Heart left ventricle (tissue), 16 donors: ENCODE measurements around the gene CRISPLD2. TPM values are rescaled to one million over a fixed set of nuclear protein-coding genes. Genes with fewer than 3 reads are reported as not detected.

Experiments
- ATAC-seq, 4 donors: fragments of 200-7000 bp; cut with Tn5 transposase; one replicate each; pipeline ENCODE4 v1.9.1; 2020 to 2022; ENCODE audit warnings: moderate library complexity in 4 of 4, mild to moderate bottlenecking in 3 of 4, moderate number of reproducible peaks in 1 of 4
- DNase-seq, 5 donors: peaks; one replicate each; pipeline ENCODE4 v3.0.0-alpha.2; 2020
- H3K27ac ChIP-seq, 12 donors: fragments of 200-600 bp; sonication (generic) in 4 of 12; one replicate each; pipeline versions ENCODE4 v1.5.0 to v1.8.0; 2016 to 2022; ENCODE audit warnings: mild to moderate bottlenecking in 2 of 12
- H3K27me3 ChIP-seq, 9 donors: fragments of 200-600 bp; sonication (generic) in 2 of 9; one replicate each; pipeline versions ENCODE4 v1.5.1 to v1.8.0; 2016 to 2022; ENCODE audit warnings: mild to moderate bottlenecking in 3 of 9
- H3K36me3 ChIP-seq, 9 donors: fragments of 200-600 bp; sonication (generic) in 2 of 9; one replicate each; pipeline versions ENCODE4 v1.5.0 to v1.8.0; 2018 to 2022; ENCODE audit warnings: mild to moderate bottlenecking in 2 of 9
- H3K4me1 ChIP-seq, 12 donors: fragments of 200-600 bp; sonication (generic) in 4 of 12; one replicate each; pipeline versions ENCODE4 v1.5.0 to v1.8.0; 2016 to 2022; ENCODE audit warnings: mild to moderate bottlenecking in 3 of 12
- H3K4me3 ChIP-seq, 12 donors: fragments of 200-600 bp; sonication (generic) in 4 of 12; one replicate each; pipeline versions ENCODE4 v1.5.0 to v1.8.0; 2017 to 2022; ENCODE audit warnings: mild to moderate bottlenecking in 9 of 12, moderate library complexity in 4 of 12
- H3K9me3 ChIP-seq, 12 donors: fragments of 200-600 bp; sonication (generic) in 4 of 12; one replicate each; pipeline versions ENCODE4 v1.5.0 to v1.8.0; 2016 to 2022; ENCODE audit warnings: mild to moderate bottlenecking in 1 of 12
- POLR2A ChIP-seq, 2 donors: fragments of 450-650 bp; IDR thresholded peaks; one replicate each; pipeline ENCODE4 v1.6.1; 2017; ENCODE audit warnings: antibody characterized with exemption in 2 of 2, mild to moderate bottlenecking in 2 of 2, moderate library complexity in 2 of 2
- WGBS, 4 donors: extraction: QIAGEN DNeasy Blood & Tissue Kit in 2 of 4; methylation state at CpG; one replicate each; pipeline versions ENCODE4 v1.1.5 to v1.1.7; 2013 to 2018; 5-methylcytosine and 5-hydroxymethylcytosine counted together
- intact Hi-C, 10 donors: fragments of 100-400 bp; cut with DNase I; formaldehyde crosslinking; loops; one replicate each; pipeline versions ENCODE4 v1.11.1 to v1.14.2; 2022
- polyA plus RNA-seq, 2 donors: library from polyadenylated mRNA; stranded (reverse); fragments of 200-250 nt; gene quantifications; one replicate each; pipeline ENCODE4 v1.2.3, GENCODE V29; 2013
- total RNA-seq, 9 donors: library from RNA; depleted of rRNA in 2 of 9; stranded (reverse); fragments of >200 nt in 2 of 9; fragmentation: NEBNext Ultra II Directional in 3 of 9; extraction: Animal tissue kit (Norgen Biotek cat#: 25700) in 3 of 9; gene quantifications; one replicate each; pipeline versions ENCODE4 v1.1.0 to v1.2.4, GENCODE V29; 2016 to 2023
- TF ChIP-seq, protein P1 (sequence below), 12 donors: fragments of 200-600 bp; sonication (generic) in 4 of 12; IDR thresholded peaks; one replicate each; pipeline versions ENCODE4 v1.5.0 to v1.8.0; 2018 to 2022; ENCODE audit warnings: antibody characterized with exemption in 12 of 12, mild to moderate bottlenecking in 5 of 12
- donor health status: ischemic (EF 13 %, LVEDD 7.1; RV severe dilation, severe dysfunction).
- donor health status: healthy with polysubstance abuse.
- donor health status: DM: no; HTN: yes; CAD: no.
- donor health status: DM: no; HTN: no; CAD: no.
- donor health status: ischemic (EF 25% LVEDD 6.9; RV normal size, moderate dysfunction).
- donor health status: ischemic (EF 25% LVEDD 5.7; RV mildly dilated, moderate dysfunction).
- donor health status: healthy.
- donor health status: DM: yes; HTN: yes; CAD: no.
- donor health status: ischemic (EF 35%, LVEDD 5.7; RV mildly dilated, moderate dysfunction).
- donor health status: nonischemic (EF 11% LVEDD 7.7; RV severe dilation, severe dysfunction).
- donor health status: DM: yes; HTN: yes; CAD: no.
- donor health status: PGD.
- donor health status: ischemic (EF 29% LVEDD 5.4; RV normal size, mild dysfunction).
- donor health status: nonischemic (EF 23%, LVEDD 6.1; RV moderate dilation, normal function).

Gene CRISPLD2
- total and polyA plus RNA-seq, 11 donors, result 8.0 to 153 (median 12.9) TPM

DNA sequence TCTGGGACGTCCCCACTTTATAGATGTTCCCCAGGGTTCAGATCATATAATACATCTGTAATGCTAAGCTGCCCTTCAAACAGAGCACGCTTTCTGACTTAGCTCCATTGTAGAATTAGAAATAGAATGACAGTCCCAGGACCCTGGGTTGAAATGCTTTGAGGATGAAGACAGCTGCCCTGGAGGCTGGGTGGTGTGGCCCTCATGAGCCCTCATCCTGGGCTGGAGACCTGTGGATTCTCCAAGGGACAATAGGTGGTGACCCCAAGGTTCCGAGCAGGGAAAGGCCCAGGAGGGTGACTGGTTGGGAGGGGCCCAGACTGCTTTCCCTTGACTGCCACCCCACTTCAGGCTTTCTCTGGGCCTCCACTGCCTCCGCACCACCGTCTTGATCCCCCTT lies 59.0 kb downstream of the CRISPLD2 start:
- DNase-seq, result peak in 1 of 5 donors; percentile 24
- H3K27ac ChIP-seq, result no peak overlapping the region

DNA sequence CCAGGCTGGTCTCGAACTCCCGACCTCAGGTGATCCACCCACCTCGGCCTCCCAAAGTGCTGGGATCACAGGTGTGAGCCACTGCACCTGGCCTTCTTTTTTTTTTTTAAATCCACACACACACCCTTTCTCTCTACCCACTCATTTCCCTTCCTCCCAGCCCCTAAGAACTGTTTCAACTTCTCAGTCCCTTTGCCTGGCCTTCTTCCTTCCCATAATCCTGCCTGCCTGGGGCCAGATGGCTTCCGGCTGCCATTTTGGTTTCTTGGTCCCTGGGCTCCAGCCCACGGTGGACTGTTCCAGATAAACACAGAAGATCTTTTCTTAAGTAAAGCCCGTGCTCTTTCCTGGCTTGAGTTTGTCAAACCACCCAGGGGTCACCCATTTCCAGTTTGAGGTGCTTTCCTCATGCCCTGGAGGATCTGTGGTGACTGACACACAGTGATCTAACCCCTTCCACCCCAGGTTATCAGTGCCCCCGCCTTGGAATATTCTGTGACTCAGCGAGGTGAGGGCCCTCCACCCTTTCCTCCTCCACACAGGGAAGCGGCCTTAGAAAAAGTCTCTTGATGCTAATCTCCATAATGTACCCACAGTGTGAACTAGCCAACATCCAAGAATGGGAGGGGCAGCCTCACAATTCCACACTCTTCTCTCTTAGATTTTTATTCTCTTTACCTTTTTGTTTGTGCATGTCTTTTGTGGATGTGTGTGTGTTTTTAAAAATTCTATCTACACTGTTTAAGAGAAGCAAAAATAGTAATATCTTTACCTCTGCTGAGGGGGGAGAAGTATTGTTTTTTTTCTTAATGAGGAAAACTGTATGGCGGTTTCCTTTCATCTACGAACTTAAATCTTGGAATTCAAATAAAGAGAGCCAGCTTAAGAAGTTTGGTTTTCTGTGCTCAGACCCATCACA lies 60.0 kb downstream of the CRISPLD2 start:
- no peak overlapping the region for H3K27ac ChIP-seq
- DNase-seq (peak in 1 of 5 donors; percentile 7), ATAC-seq (peak in 1 of 4 donors; percentile 38)
- peaks cover 0 to 25% (median 9%) of the 10 kb centered on the region in 12 donors for H3K4me1 ChIP-seq
- intact Hi-C loops, result loop anchor here in 1 of 10 donors (5.0 kb wide), 1 partner anchor 43 kb away; no protein-coding TSS in a partner anchor
- no peak overlapping the region for H3K4me3 ChIP-seq
- H3K36me3 ChIP-seq, result peaks cover 0 to 32% (median 8%) of the 10 kb centered on the region in 9 donors
- 74 to 78% (median 77%) methylated on average over 11 of the region's 11 CpGs for WGBS, 4 donors
- H3K27me3 ChIP-seq, result no peaks in the 10 kb centered on the region
- no peak for TF ChIP-seq POLR2A (IDR thresholded peaks at IDR 0.05)
- TF ChIP-seq, protein P1, sequence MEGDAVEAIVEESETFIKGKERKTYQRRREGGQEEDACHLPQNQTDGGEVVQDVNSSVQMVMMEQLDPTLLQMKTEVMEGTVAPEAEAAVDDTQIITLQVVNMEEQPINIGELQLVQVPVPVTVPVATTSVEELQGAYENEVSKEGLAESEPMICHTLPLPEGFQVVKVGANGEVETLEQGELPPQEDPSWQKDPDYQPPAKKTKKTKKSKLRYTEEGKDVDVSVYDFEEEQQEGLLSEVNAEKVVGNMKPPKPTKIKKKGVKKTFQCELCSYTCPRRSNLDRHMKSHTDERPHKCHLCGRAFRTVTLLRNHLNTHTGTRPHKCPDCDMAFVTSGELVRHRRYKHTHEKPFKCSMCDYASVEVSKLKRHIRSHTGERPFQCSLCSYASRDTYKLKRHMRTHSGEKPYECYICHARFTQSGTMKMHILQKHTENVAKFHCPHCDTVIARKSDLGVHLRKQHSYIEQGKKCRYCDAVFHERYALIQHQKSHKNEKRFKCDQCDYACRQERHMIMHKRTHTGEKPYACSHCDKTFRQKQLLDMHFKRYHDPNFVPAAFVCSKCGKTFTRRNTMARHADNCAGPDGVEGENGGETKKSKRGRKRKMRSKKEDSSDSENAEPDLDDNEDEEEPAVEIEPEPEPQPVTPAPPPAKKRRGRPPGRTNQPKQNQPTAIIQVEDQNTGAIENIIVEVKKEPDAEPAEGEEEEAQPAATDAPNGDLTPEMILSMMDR (IDR thresholded peaks at IDR 0.05), result no peak
- H3K9me3 ChIP-seq, result no peaks in the 10 kb centered on the region

More for the DNA sequence above, 59.0 kb downstream of the CRISPLD2 start:
- intact Hi-C loops, result no loop called here
- 95 to 99% (median 98%) methylated on average over 5 of the region's 5 CpGs for WGBS, 4 donors
- Histone ChIP-seq H3K9me3 (no peaks in the 10 kb centered on the region), H3K36me3 (peaks cover 0 to 39% (median 12%) of the 10 kb centered on the region in 9 donors), H3K27me3 (no peaks in the 10 kb centered on the region), H3K4me1 (peaks cover 0 to 15% (median 0%) of the 10 kb centered on the region in 12 donors), H3K4me3 (no peak overlapping the region)
- TF ChIP-seq, protein P1 (IDR thresholded peaks at IDR 0.05), result no peak
- TF ChIP-seq POLR2A (IDR thresholded peaks at IDR 0.05), result no peak
- no peak for ATAC-seq

- intact Hi-C loops, result loop anchor here in 1 of 10 donors (5.0 kb wide), 1 partner anchor 45 kb away; no protein-coding TSS in a partner anchor
- H3K4me1 ChIP-seq, result peaks cover 0 to 38% (median 14%) of the 10 kb centered on the region in 12 donors
- TF ChIP-seq, protein P1 (IDR thresholded peaks at IDR 0.05), result no peak
- no peak for TF ChIP-seq POLR2A (IDR thresholded peaks at IDR 0.05)
- WGBS, 4 donors, result 69 to 86% (median 82%) methylated on average over 8 of the region's 8 CpGs
- H3K9me3 ChIP-seq, result no peaks in the 10 kb centered on the region
- peak overlapping the region in 5 of 12 donors; percentile 6 to 42 (median 39) for H3K27ac ChIP-seq
- ATAC-seq, result peak in 3 of 4 donors; percentile 37 to 82 (median 70)
- H3K36me3 ChIP-seq, result peaks cover 0 to 30% (median 6%) of the 10 kb centered on the region in 9 donors
- no peaks in the 10 kb centered on the region for H3K27me3 ChIP-seq
- no peak overlapping the region for H3K4me3 ChIP-seq
- peak in 4 of 5 donors; percentile 39 to 72 (median 53) for DNase-seq
These were observed 62.1 kb downstream of the CRISPLD2 start for GRCh38 chr16:84881702-84882521.
